OCI-LY3 (cell line): ENCODE results near the gene GGA3.
A peak's percentile ranks its signal among the peaks of the same experiment; 100 is the strongest.

Experiments used
- H2AFZ ChIP-seq: fragments of 200-600, 300-600 bp; shearing (Covaris generic); 2 replicates; pipeline ENCODE4 v1.6.0; 2014; ENCODE audit warnings: antibody characterized with exemption, low read depth, low read length
- H3K27ac ChIP-seq: fragments of 200-600, 300-600 bp; sonication (generic); 2 replicates; pipeline ENCODE4 v1.5.1; 2014; ENCODE audit warnings: mild to moderate bottlenecking, low read length, moderate library complexity, mixed read lengths
- H3K27me3 ChIP-seq: fragments of 200-600, 300-600 bp; sonication (generic); 2 replicates; pipeline ENCODE4 v1.6.1; 2014; ENCODE audit warnings: low read depth, low read length, mixed read lengths
- H3K36me3 ChIP-seq: fragments of 200-600, 300-600 bp; sonication (generic); replicated peaks from 2 replicates; pipeline ENCODE3; 2014; ENCODE audit warnings: low read depth, low read length, mixed read lengths
- H3K4me1 ChIP-seq: fragments of 300-600, 200-600 bp; sonication (generic); 2 replicates; pipeline ENCODE4 v1.6.1; 2014; ENCODE audit warnings: low read length, mixed read lengths
- H3K4me2 ChIP-seq: fragments of 200-600, 300-600 bp; sonication (generic); 2 replicates; pipeline ENCODE4 v1.6.1; 2014; ENCODE audit warnings: low read length, mixed read lengths
- H3K4me3 ChIP-seq: fragments of 300-600, 200-600 bp; sonication (generic); 2 replicates; pipeline ENCODE4 v1.5.1; 2014; ENCODE audit warnings: antibody characterized with exemption, mild to moderate bottlenecking, low read length, moderate library complexity
- H3K79me2 ChIP-seq: fragments of 300-600, 200-600 bp; shearing (Covaris generic); 2 replicates; pipeline ENCODE4 v1.6.1; 2014; ENCODE audit warnings: mild to moderate bottlenecking, low read length, mixed read lengths
- H3K9ac ChIP-seq: fragments of 300-600, 200-600 bp; shearing (Covaris generic); 2 replicates; pipeline ENCODE4 v1.6.0; 2014; ENCODE audit warnings: mild to moderate bottlenecking, low read length, moderate library complexity
- H3K9me3 ChIP-seq: fragments of 200-600, 300-600 bp; shearing (Covaris generic); 2 replicates; pipeline ENCODE4 v1.6.1; 2014; ENCODE audit warnings: low read length, mixed read lengths; ENCODE audit not compliant: insufficient read depth
- H4K20me1 ChIP-seq: fragments of 200-600, 300-600 bp; sonication (generic); 2 replicates; pipeline ENCODE4 v1.6.1; 2016; ENCODE audit warnings: low read length, mixed read lengths; ENCODE audit not compliant: insufficient read depth
- EZH2phosphoT487 ChIP-seq: fragments of 200-600 bp; shearing (Covaris generic); IDR thresholded peaks from 2 replicates; pipeline ENCODE4 v1.6.1; 2018; ENCODE audit warnings: antibody characterized with exemption, mixed run types, low read depth
- TF ChIP-seq, protein P1 (sequence below): fragments of 200-600, 300-600 bp; sonication (generic); IDR thresholded peaks from 2 replicates; pipeline ENCODE4 v1.5.1; 2014; ENCODE audit warnings: antibody characterized with exemption, low read length, low read depth

The GGA3 gene

DNA sequence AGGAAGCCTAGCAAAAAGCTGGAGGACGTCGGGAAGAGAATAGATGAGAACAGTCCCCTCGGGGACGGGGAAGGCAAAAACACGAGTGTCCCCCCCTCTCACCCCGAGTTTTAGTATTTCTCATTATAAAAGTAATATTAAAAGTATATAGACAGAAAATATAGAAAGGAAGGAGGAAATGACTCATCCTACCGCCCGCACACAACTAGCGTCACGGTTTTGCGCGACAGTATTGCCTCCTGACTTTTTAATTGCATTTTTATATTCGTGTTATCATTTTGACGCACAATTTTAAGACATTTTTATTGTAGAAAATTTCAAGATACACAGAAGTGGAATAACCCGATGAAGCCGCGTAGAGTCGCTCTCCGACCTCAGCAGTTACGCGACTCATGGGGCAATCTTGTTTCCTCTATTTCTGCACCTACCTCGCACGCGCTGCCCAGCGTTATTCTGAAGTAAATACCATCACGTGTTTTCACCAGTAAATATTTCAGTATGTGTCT, 28.5 kb upstream of the GGA3 start:
- H3K27ac ChIP-seq, result peak overlapping the region; percentile 91
- H2AFZ ChIP-seq, result no peak overlapping the region
- H3K9me3 ChIP-seq, result no peaks in the 10 kb centered on the region
- peaks cover 29% of the 10 kb centered on the region for H3K36me3 ChIP-seq
- peak overlapping the region; percentile 77 for H3K9ac ChIP-seq
- H4K20me1 ChIP-seq, result no peaks in the 10 kb centered on the region; the same call in 1 of the 2 replicates
- peaks cover 42% of the 10 kb centered on the region for H3K79me2 ChIP-seq
- no peaks in the 10 kb centered on the region for H3K27me3 ChIP-seq
- H3K4me1 ChIP-seq, result peaks cover 38% of the 10 kb centered on the region
- no peak for TF ChIP-seq EZH2phosphoT487
- TF ChIP-seq, protein P1, sequence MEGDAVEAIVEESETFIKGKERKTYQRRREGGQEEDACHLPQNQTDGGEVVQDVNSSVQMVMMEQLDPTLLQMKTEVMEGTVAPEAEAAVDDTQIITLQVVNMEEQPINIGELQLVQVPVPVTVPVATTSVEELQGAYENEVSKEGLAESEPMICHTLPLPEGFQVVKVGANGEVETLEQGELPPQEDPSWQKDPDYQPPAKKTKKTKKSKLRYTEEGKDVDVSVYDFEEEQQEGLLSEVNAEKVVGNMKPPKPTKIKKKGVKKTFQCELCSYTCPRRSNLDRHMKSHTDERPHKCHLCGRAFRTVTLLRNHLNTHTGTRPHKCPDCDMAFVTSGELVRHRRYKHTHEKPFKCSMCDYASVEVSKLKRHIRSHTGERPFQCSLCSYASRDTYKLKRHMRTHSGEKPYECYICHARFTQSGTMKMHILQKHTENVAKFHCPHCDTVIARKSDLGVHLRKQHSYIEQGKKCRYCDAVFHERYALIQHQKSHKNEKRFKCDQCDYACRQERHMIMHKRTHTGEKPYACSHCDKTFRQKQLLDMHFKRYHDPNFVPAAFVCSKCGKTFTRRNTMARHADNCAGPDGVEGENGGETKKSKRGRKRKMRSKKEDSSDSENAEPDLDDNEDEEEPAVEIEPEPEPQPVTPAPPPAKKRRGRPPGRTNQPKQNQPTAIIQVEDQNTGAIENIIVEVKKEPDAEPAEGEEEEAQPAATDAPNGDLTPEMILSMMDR, result peak; percentile 58
- H3K4me3 ChIP-seq, result peak overlapping the region; percentile 94
- H3K4me2 ChIP-seq, result peak overlapping the region; percentile 72

DNA sequence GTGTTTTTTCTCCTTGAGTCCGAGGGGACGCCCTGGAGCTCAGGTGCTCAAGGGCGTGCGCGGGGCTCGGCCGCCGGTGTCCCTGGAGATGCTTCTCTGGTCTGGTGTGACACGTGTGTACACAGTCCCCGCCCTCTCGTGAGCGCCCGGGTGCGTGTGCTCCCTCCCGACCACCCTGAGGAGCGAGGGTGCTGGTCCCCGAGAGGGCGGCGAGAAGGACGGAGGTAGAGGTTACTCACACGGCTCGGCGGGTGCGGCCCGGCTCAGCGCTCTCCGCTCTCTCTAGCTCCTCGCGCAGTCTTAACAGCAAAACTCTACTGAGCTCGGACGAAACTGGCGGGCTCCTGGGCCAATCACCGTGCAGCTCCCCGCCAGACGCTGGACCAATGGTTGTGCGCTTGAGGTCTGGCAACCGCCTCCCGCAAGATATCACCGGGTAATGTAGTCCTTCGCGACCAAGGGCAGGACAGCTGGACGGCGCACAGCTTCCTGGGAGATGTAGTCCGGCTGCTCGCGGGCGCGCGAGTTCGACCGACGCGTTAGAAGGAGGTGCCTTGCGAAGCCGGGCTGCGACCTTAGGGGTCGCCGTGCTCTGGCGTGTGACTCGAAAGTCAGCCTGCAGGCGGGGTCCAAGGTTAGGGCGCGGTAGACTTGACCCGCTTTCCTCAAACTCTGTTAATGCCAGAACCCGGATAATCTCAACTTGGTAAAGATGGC, 27.9 kb upstream of the GGA3 start, which contains the start of gene SLC25A19:
TSS of gene SLC25A19 (minus strand) at position 319 of the 717 bp plus-strand sequence. CDS start 2,669 bp downstream, outside the sequence.
- peak within 1 kb of the TSS; percentile 91 for H3K27ac ChIP-seq

DNA sequence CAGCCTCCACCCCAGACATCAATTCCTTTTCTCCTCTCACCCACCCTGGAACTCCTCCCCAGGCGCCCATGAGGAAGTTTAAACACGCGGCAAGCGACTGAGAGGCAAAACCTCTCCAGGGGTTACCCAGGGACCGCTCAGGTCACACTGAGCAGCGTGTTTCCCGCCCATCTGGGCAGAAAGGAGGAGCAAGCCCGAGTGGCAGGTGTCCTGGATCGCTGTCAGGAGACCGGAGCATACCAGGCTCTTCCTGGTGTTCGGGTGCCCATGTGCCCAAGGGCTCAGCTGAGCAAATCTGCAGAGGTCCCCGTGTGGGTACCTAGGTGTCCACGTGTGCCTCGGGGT, 27.3 kb upstream of the GGA3 start:
- 0 out of 2 replicates have a peak overlapping the region, but pooled peaks have one; percentile 1 for H2AFZ ChIP-seq
- peak overlapping the region; percentile 91 for H3K27ac ChIP-seq
- no peaks in the 10 kb centered on the region for H3K9me3 ChIP-seq
- peaks cover 42% of the 10 kb centered on the region for H3K79me2 ChIP-seq
- H3K27me3 ChIP-seq, result no peaks in the 10 kb centered on the region
- peaks cover 27% of the 10 kb centered on the region for H3K4me1 ChIP-seq
- peak overlapping the region; percentile 88 for H3K9ac ChIP-seq
- H3K36me3 ChIP-seq, result peaks cover 29% of the 10 kb centered on the region
- H4K20me1 ChIP-seq, result no peaks in the 10 kb centered on the region; the same call in 1 of the 2 replicates
- H3K4me3 ChIP-seq, result peak overlapping the region; percentile 94
- no peak for TF ChIP-seq EZH2phosphoT487
- TF ChIP-seq, protein P1, result no peak
- peak overlapping the region; percentile 86 for H3K4me2 ChIP-seq

More for the DNA sequence above, 27.9 kb upstream of the GGA3 start, which contains the start of gene SLC25A19:
- H3K27me3 ChIP-seq, result no peaks in the 10 kb centered on the region
- TF ChIP-seq, protein P1, result peak; percentile 38
- TF ChIP-seq EZH2phosphoT487, result no peak
- no peaks in the 10 kb centered on the region for H3K9me3 ChIP-seq
- peaks cover 42% of the 10 kb centered on the region for H3K79me2 ChIP-seq
- no peaks in the 10 kb centered on the region; the same call in 1 of the 2 replicates for H4K20me1 ChIP-seq
- 0 out of 2 replicates have a peak within 1 kb of the TSS, but pooled peaks have one; percentile 1 for H2AFZ ChIP-seq
- peak within 1 kb of the TSS; percentile 86 for H3K4me2 ChIP-seq
- peaks cover 29% of the 10 kb centered on the region for H3K36me3 ChIP-seq
- H3K4me1 ChIP-seq, result peaks cover 32% of the 10 kb centered on the region
- peak within 1 kb of the TSS; percentile 88 for H3K9ac ChIP-seq
- peak within 1 kb of the TSS; percentile 94 for H3K4me3 ChIP-seq

DNA sequence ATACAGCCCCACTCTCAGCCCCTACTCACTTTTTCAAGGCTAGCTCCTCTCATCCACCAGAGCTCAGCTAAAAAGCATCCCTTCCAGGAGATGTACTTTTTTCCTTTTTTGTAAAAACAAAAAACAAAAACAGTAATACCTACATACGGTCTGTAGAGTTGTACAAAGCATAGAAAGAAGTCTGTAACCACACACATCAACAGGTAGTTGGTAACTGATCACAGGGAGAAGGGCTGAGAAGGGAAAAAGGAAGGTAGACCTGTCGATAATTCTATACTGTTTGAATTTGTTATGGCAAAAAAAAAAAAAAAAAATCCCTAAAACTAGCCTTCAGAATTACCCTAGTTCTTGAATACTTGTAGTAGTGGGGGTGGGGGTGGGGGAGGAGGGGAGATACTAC, 27.0 kb upstream of the GGA3 start:
- H3K9ac ChIP-seq, result peak overlapping the region; percentile 88
- H2AFZ ChIP-seq, result no peak overlapping the region
- TF ChIP-seq, protein P1, result no peak
- TF ChIP-seq EZH2phosphoT487, result no peak
- H3K4me3 ChIP-seq, result peak overlapping the region; percentile 94
- no peaks in the 10 kb centered on the region for H3K27me3 ChIP-seq
- H4K20me1 ChIP-seq, result no peaks in the 10 kb centered on the region; the same call in 1 of the 2 replicates
- H3K9me3 ChIP-seq, result no peaks in the 10 kb centered on the region
- peak overlapping the region; percentile 91 for H3K27ac ChIP-seq
- H3K79me2 ChIP-seq, result peaks cover 46% of the 10 kb centered on the region
- H3K4me1 ChIP-seq, result peaks cover 25% of the 10 kb centered on the region
- H3K36me3 ChIP-seq, result peaks cover 32% of the 10 kb centered on the region
- H3K4me2 ChIP-seq, result peak overlapping the region; percentile 86
